Peyer's patch (tissue), 4 donors: ENCODE measurements around the gene CPA5. TPM values are rescaled to one million over a fixed set of nuclear protein-coding genes. Genes with fewer than 3 reads are reported as not detected.

Experiments used
- DNase-seq, 3 donors: peaks; one replicate each; pipeline ENCODE4 v3.0.0-alpha.2; 2017 to 2019
- H3K27ac ChIP-seq, 4 donors: fragments of 200-600 bp; sonication (generic); one replicate each; pipeline ENCODE4 v1.5.1; 2016 to 2019
- H3K27me3 ChIP-seq, 2 donors: fragments of 200-600 bp; sonication (generic); one replicate each; pipeline ENCODE4 v1.5.1; 2019
- H3K36me3 ChIP-seq, 3 donors: fragments of 200-600 bp; sonication (generic); one replicate each; pipeline ENCODE4 v1.5.1; 2016 to 2019
- H3K4me1 ChIP-seq, 4 donors: fragments of 200-600 bp; sonication (generic); one replicate each; pipeline ENCODE4 v1.5.1; 2016 to 2019
- H3K4me3 ChIP-seq, 4 donors: fragments of 200-600 bp; sonication (generic); 1 replicate in 3 of 4; 2 replicates in 1 of 4; pipeline ENCODE4 v1.5.1; 2016 to 2019; ENCODE audit warnings: mild to moderate bottlenecking in 1 of 4
- H3K9me3 ChIP-seq, 4 donors: fragments of 200-600 bp; sonication (generic); one replicate each; pipeline ENCODE4 v1.5.1; 2016 to 2019; ENCODE audit warnings: mild to moderate bottlenecking in 1 of 4
- POLR2A ChIP-seq, 2 donors: fragments of 450-650 bp; IDR thresholded peaks; one replicate each; pipeline ENCODE4 v1.5.1; 2017; ENCODE audit warnings: antibody characterized with exemption in 2 of 2, mild to moderate bottlenecking in 2 of 2, moderate library complexity in 2 of 2
- total RNA-seq, 4 donors: library from RNA; depleted of rRNA; stranded (reverse); fragments of >200 nt; gene quantifications; one replicate each; pipeline ENCODE4 v1.1.0, GENCODE V29; 2016
- TF ChIP-seq, protein P1 (sequence below), 6 experiments: fragments of 450-650 bp in 4 of 6; fragments of 200-600 bp in 2 of 6; sonication (generic) in 1 of 6; IDR thresholded peaks; one replicate each; pipeline ENCODE4 v1.5.1; 2017 to 2019; ENCODE audit warnings: antibody characterized with exemption in 6 of 6, mild to moderate bottlenecking in 3 of 6, moderate library complexity in 1 of 6

CPA5 gene
- total RNA-seq, 4 donors from 2014 or later: not detected

GRCh38 chr7:130398526-130399090, 54.0 kb downstream of the CPA5 start:
- H3K4me1 ChIP-seq: no peaks in the 10 kb centered on the region
- no peak for DNase-seq
- no peak overlapping the region for H3K4me3 ChIP-seq
- no peaks in the 10 kb centered on the region for H3K27me3 ChIP-seq
- H3K36me3 ChIP-seq: peaks cover 0 to 11% (median 0%) of the 10 kb centered on the region in 3 donors
- no peak overlapping the region for H3K27ac ChIP-seq
- no peak for TF ChIP-seq POLR2A (IDR thresholded peaks at IDR 0.05)
- TF ChIP-seq, protein P1, sequence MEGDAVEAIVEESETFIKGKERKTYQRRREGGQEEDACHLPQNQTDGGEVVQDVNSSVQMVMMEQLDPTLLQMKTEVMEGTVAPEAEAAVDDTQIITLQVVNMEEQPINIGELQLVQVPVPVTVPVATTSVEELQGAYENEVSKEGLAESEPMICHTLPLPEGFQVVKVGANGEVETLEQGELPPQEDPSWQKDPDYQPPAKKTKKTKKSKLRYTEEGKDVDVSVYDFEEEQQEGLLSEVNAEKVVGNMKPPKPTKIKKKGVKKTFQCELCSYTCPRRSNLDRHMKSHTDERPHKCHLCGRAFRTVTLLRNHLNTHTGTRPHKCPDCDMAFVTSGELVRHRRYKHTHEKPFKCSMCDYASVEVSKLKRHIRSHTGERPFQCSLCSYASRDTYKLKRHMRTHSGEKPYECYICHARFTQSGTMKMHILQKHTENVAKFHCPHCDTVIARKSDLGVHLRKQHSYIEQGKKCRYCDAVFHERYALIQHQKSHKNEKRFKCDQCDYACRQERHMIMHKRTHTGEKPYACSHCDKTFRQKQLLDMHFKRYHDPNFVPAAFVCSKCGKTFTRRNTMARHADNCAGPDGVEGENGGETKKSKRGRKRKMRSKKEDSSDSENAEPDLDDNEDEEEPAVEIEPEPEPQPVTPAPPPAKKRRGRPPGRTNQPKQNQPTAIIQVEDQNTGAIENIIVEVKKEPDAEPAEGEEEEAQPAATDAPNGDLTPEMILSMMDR (IDR thresholded peaks at IDR 0.05): no peak
- no peaks in the 10 kb centered on the region for H3K9me3 ChIP-seq

DNA sequence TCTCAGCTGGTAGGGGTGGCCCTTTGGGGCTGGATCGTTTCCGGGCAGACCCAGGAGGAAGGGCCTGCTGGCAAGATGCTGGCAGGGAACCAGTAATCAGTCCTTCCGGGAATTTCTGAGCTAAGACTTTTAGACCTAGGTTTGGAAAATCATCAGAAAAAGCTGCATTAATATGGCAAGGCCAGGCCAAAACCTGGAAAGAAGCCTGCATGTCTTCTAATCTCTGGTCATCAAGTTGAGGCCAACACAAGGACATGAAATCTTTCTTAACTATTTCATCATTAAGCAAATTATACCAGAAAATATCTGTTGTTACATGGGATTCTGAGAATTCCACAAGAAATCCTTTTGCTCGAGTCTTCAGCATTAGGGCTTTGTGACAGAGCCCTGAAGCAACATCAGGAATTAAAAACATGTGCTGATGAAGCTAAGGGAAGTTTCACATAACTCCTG, 55.5 kb downstream of the CPA5 start:
- TF ChIP-seq, protein P1 (IDR thresholded peaks at IDR 0.05): no peak
- TF ChIP-seq POLR2A (IDR thresholded peaks at IDR 0.05): no peak
- DNase-seq: no peak
- H3K27ac ChIP-seq: no peak overlapping the region

DNA sequence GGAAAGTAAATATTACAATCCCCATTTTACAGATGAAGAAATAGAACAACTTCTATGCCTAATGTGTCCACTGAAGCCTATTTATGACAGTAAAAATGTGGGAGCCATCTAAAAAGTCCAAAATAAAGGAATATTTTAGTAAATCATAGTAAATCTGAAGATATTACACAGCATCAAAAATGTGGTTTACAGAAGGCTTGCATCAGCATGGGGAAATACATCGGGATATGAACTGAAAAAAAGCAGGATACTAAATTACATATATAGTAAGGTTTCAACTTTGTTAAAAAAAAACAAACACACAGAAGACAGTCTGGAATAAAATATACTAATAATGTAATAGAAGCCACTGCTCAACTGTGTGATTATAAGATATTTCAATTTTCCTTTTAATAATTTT, 56.5 kb downstream of the CPA5 start:
- Histone ChIP-seq H3K27me3 (no peaks in the 10 kb centered on the region), H3K4me3 (no peak overlapping the region), H3K4me1 (no peaks in the 10 kb centered on the region), H3K36me3 (peaks cover 0 to 11% (median 0%) of the 10 kb centered on the region in 3 donors), H3K27ac (no peak overlapping the region), H3K9me3 (no peaks in the 10 kb centered on the region)
- no peak for DNase-seq
- TF ChIP-seq, protein P1 (IDR thresholded peaks at IDR 0.05): no peak
- no peak for TF ChIP-seq POLR2A (IDR thresholded peaks at IDR 0.05)

More for the DNA sequence above, 55.5 kb downstream of the CPA5 start:
- no peaks in the 10 kb centered on the region for H3K9me3 ChIP-seq
- no peaks in the 10 kb centered on the region for H3K27me3 ChIP-seq
- H3K36me3 ChIP-seq: peaks cover 0 to 11% (median 0%) of the 10 kb centered on the region in 3 donors
- no peak overlapping the region for H3K4me3 ChIP-seq
- no peaks in the 10 kb centered on the region for H3K4me1 ChIP-seq

- Histone ChIP-seq H3K4me3 (no peak overlapping the region), H3K27ac (no peak overlapping the region), H3K9me3 (no peaks in the 10 kb centered on the region), H3K27me3 (no peaks in the 10 kb centered on the region), H3K4me1 (no peaks in the 10 kb centered on the region), H3K36me3 (peaks cover 0 to 11% (median 0%) of the 10 kb centered on the region in 3 donors)
- TF ChIP-seq, protein P1 (IDR thresholded peaks at IDR 0.05): no peak
- TF ChIP-seq POLR2A (IDR thresholded peaks at IDR 0.05): no peak
- DNase-seq: no peak
Measured at GRCh38 chr7:130401578-130401977, 57.0 kb downstream of the CPA5 start.

GRCh38 chr7:130405003-130405402, 60.4 kb downstream of the CPA5 start:
- Histone ChIP-seq H3K36me3 (peaks cover 0 to 11% (median 0%) of the 10 kb centered on the region in 3 donors), H3K27ac (no peak overlapping the region), H3K4me3 (no peak overlapping the region), H3K9me3 (no peaks in the 10 kb centered on the region), H3K27me3 (no peaks in the 10 kb centered on the region), H3K4me1 (no peaks in the 10 kb centered on the region)
- no peak for DNase-seq
- TF ChIP-seq, protein P1 (IDR thresholded peaks at IDR 0.05): no peak
- no peak for TF ChIP-seq POLR2A (IDR thresholded peaks at IDR 0.05)
